ENCODE data around the gene NCAM1.

GRCh38 chr11:113106507-113106906 lies 145.3 kb downstream of the NCAM1 start:
- TF ChIP-seq, protein P1, sequence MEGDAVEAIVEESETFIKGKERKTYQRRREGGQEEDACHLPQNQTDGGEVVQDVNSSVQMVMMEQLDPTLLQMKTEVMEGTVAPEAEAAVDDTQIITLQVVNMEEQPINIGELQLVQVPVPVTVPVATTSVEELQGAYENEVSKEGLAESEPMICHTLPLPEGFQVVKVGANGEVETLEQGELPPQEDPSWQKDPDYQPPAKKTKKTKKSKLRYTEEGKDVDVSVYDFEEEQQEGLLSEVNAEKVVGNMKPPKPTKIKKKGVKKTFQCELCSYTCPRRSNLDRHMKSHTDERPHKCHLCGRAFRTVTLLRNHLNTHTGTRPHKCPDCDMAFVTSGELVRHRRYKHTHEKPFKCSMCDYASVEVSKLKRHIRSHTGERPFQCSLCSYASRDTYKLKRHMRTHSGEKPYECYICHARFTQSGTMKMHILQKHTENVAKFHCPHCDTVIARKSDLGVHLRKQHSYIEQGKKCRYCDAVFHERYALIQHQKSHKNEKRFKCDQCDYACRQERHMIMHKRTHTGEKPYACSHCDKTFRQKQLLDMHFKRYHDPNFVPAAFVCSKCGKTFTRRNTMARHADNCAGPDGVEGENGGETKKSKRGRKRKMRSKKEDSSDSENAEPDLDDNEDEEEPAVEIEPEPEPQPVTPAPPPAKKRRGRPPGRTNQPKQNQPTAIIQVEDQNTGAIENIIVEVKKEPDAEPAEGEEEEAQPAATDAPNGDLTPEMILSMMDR (conservative IDR thresholded peaks at IDR 0.05; ENCODE audit: low read depth, low read length) = no peak
- TF ChIP-seq EZH2 (IDR thresholded peaks at IDR 0.05; ENCODE audit: borderline replicate concordance, low read depth, low read length, poor library complexity, severe bottlenecking) = no peak
